Gastroesophageal sphincter (tissue), 3 donors: Measurements from ENCODE around the gene DIAPH2.

ENCODE experiments used
- CTCF ChIP-seq, 4 experiments: fragments of 200-600 bp in 2 of 4; fragments of 450-650 bp in 2 of 4; sonication (generic) in 1 of 4; IDR thresholded peaks; one replicate each; pipeline ENCODE4 v1.5.1; 2017 to 2019; ENCODE audit warnings: antibody characterized with exemption in 4 of 4, mild to moderate bottlenecking in 2 of 4, moderate library complexity in 2 of 4
- POLR2AphosphoS5 ChIP-seq: sonication (generic); formaldehyde crosslinking; IDR thresholded peaks from one replicate; pipeline ENCODE4 v1.6.1; 2017; ENCODE audit warnings: antibody characterized with exemption

- TF ChIP-seq POLR2AphosphoS5 (no peak), CTCF (IDR thresholded peaks at IDR 0.05) (no peak)
Observed at GRCh38 chrX:97431281-97431680, 746.6 kb downstream of the DIAPH2 start.
